Colonic mucosa (tissue), 4 donors: ENCODE data around the gene UNC13B. TPM values are rescaled to one million over a fixed set of nuclear protein-coding genes. Genes with fewer than 3 reads are reported as not detected.

Experiments used
- DNase-seq: peaks from one replicate; pipeline ENCODE4 v3.0.0-alpha.2; 2020
- H3K27ac ChIP-seq: fragments of 200-600 bp; one replicate; pipeline ENCODE4 v1.8.0; 2021
- H3K27me3 ChIP-seq: fragments of 200-600 bp; one replicate; pipeline ENCODE4 v1.8.0; 2021
- H3K36me3 ChIP-seq: fragments of 200-600 bp; one replicate; pipeline ENCODE4 v1.8.0; 2021
- H3K4me1 ChIP-seq: fragments of 200-600 bp; one replicate; pipeline ENCODE4 v1.8.0; 2021; ENCODE audit warnings: mild to moderate bottlenecking
- H3K4me3 ChIP-seq: fragments of 200-600 bp; one replicate; pipeline ENCODE4 v1.8.0; 2021
- H3K9ac ChIP-seq, 2 donors: one replicate each; pipeline ENCODE4 v1.7.0; 2013; ENCODE audit warnings: control low read depth in 2 of 2, low read depth in 2 of 2, low read length in 2 of 2
- H3K9me3 ChIP-seq: fragments of 200-600 bp; one replicate; pipeline ENCODE4 v1.8.0; 2021
- CTCF ChIP-seq: fragments of 200-600 bp; IDR thresholded peaks from one replicate; pipeline ENCODE4 v1.8.0; 2022; ENCODE audit warnings: antibody characterized with exemption, mild to moderate bottlenecking
- intact Hi-C: fragments of 100-400 bp; cut with DNase I; formaldehyde crosslinking; loops from one replicate; pipeline ENCODE4 v1.14.1; 2022
- total RNA-seq, 2 donors: library from RNA; stranded (reverse); fragmentation: NEBNext Ultra II Directional in 1 of 2; extraction: Animal tissue kit (Norgen Biotek cat#: 25700) in 1 of 2; gene quantifications; one replicate each; pipeline ENCODE4 v1.2.1, GENCODE V29; 2021
- donor health status: healthy.
- donor health status: DM: no; HTN: no; CAD: no.
- donor health status: DM: no; HTN: no; CAD: no.

Gene UNC13B
- total RNA-seq, 2 donors from 2014 or later, result 43.6 to 56.1 TPM

- no peak overlapping the region for H3K27ac ChIP-seq
- no peak overlapping the region for H3K4me3 ChIP-seq
- H3K27me3 ChIP-seq, result no peaks in the 10 kb centered on the region
- H3K4me1 ChIP-seq, result no peaks in the 10 kb centered on the region
- intact Hi-C loops, result no loop called here
- H3K9me3 ChIP-seq, result no peaks in the 10 kb centered on the region
- H3K36me3 ChIP-seq, result no peaks in the 10 kb centered on the region
- no peak for TF ChIP-seq CTCF
- DNase-seq, result no peak
- H3K9ac ChIP-seq, result no peak overlapping the region
Observed at GRCh38 chr9:35226651-35227050, 64.8 kb downstream of the UNC13B start.

- Histone ChIP-seq H3K27ac (no peak overlapping the region), H3K36me3 (no peaks in the 10 kb centered on the region), H3K4me1 (no peaks in the 10 kb centered on the region), H3K9me3 (no peaks in the 10 kb centered on the region), H3K27me3 (no peaks in the 10 kb centered on the region), H3K4me3 (no peak overlapping the region), H3K9ac (no peak overlapping the region)
- intact Hi-C loops, result no loop called here
- no peak for DNase-seq
- no peak for TF ChIP-seq CTCF
Observed at GRCh38 chr9:35227284-35227683, 65.5 kb downstream of the UNC13B start.

- DNase-seq, result no peak
- no peaks in the 10 kb centered on the region for H3K36me3 ChIP-seq
- no peak overlapping the region for H3K9ac ChIP-seq
- H3K9me3 ChIP-seq, result no peaks in the 10 kb centered on the region
- TF ChIP-seq CTCF, result no peak
- H3K4me1 ChIP-seq, result no peaks in the 10 kb centered on the region
- H3K27ac ChIP-seq, result no peak overlapping the region
- no peak overlapping the region for H3K4me3 ChIP-seq
- no peaks in the 10 kb centered on the region for H3K27me3 ChIP-seq
- intact Hi-C loops, result no loop called here
Observed at GRCh38 chr9:35229066-35229778, 67.4 kb downstream of the UNC13B start.

- no peak for TF ChIP-seq CTCF
- intact Hi-C loops, result no loop called here
Observed at GRCh38 chr9:35229779-35230143, 68.0 kb downstream of the UNC13B start.

GRCh38 chr9:35232867-35233544, 71.2 kb downstream of the UNC13B start:
- Histone ChIP-seq H3K36me3 (no peaks in the 10 kb centered on the region), H3K27me3 (no peaks in the 10 kb centered on the region), H3K27ac (no peak overlapping the region), H3K4me1 (no peaks in the 10 kb centered on the region), H3K4me3 (no peak overlapping the region), H3K9me3 (no peaks in the 10 kb centered on the region), H3K9ac (no peak overlapping the region)
- no peak for TF ChIP-seq CTCF
- intact Hi-C loops, result no loop called here
- DNase-seq, result no peak

More at GRCh38 chr9:35229779-35230143, 68.0 kb downstream of the UNC13B start:
- Histone ChIP-seq H3K4me3 (no peak overlapping the region), H3K36me3 (no peaks in the 10 kb centered on the region), H3K27me3 (no peaks in the 10 kb centered on the region), H3K9me3 (no peaks in the 10 kb centered on the region), H3K9ac (no peak overlapping the region), H3K27ac (no peak overlapping the region), H3K4me1 (no peaks in the 10 kb centered on the region)
- no peak for DNase-seq
